H9 (cell line): ENCODE data around the gene ERRFI1. TPM values are rescaled to one million over a fixed set of nuclear protein-coding genes. Genes with fewer than 3 reads are reported as not detected.

Experiments
- DNase-seq: peaks from one replicate; pipeline ENCODE4 v3.0.0-alpha.2; 2017
- H2AFZ ChIP-seq: one replicate; pipeline ENCODE4 v1.6.1; 2013; ENCODE audit warnings: mild to moderate bottlenecking, low read length, control low read depth, moderate library complexity
- H2AK5ac ChIP-seq: 2 replicates; pipeline ENCODE4 v1.6.1; 2013; ENCODE audit warnings: low read length, control low read depth, mixed read lengths; ENCODE audit not compliant: insufficient read length
- H2BK120ac ChIP-seq: one replicate; pipeline ENCODE4 v1.6.1; 2013; ENCODE audit warnings: low read depth, mild to moderate bottlenecking, low read length, control low read depth, inconsistent platforms; ENCODE audit not compliant: poor library complexity, severe bottlenecking
- H2BK12ac ChIP-seq: 2 replicates; pipeline ENCODE4 v1.6.1; 2013; ENCODE audit warnings: low read length, control low read depth, mixed read lengths, low read depth; ENCODE audit not compliant: insufficient read length
- H2BK15ac ChIP-seq: 2 replicates; pipeline ENCODE4 v1.6.1; 2013; ENCODE audit warnings: low read depth, low read length, control low read depth
- H2BK20ac ChIP-seq: one replicate; pipeline ENCODE4 v1.6.1; 2013; ENCODE audit warnings: low read depth, mild to moderate bottlenecking, low read length, control low read depth, inconsistent platforms; ENCODE audit not compliant: poor library complexity, severe bottlenecking
- H2BK5ac ChIP-seq: 2 replicates; pipeline ENCODE4 v1.6.1; 2013; ENCODE audit warnings: low read length, control low read depth, mixed read lengths; ENCODE audit not compliant: insufficient read length
- H3K14ac ChIP-seq: 2 replicates; pipeline ENCODE4 v1.6.1; 2013; ENCODE audit warnings: low read length, control low read depth; ENCODE audit not compliant: insufficient read depth
- H3K18ac ChIP-seq: 2 replicates; pipeline ENCODE4 v1.6.1; 2013; ENCODE audit warnings: low read depth, mild to moderate bottlenecking, mixed read lengths, low read length, control low read depth; ENCODE audit not compliant: insufficient read length
- H3K23ac ChIP-seq: 2 replicates; pipeline ENCODE4 v1.6.1; 2013; ENCODE audit warnings: low read length, control low read depth, mixed read lengths, low read depth; ENCODE audit not compliant: insufficient read length
- H3K23me2 ChIP-seq: 2 replicates; pipeline ENCODE4 v1.6.1; 2013; ENCODE audit warnings: low read depth, mild to moderate bottlenecking, mixed read lengths, low read length, control low read depth; ENCODE audit not compliant: insufficient read length, poor library complexity, severe bottlenecking
- H3K27ac ChIP-seq: 2 replicates; pipeline ENCODE4 v1.5.1; 2013; ENCODE audit warnings: low read length, control low read depth, mixed read lengths, low read depth; ENCODE audit not compliant: insufficient read length
- H3K27me3 ChIP-seq: 2 replicates; pipeline ENCODE4 v1.6.1; 2013; ENCODE audit warnings: low read length, control low read depth, inconsistent platforms; ENCODE audit not compliant: insufficient read depth
- H3K4ac ChIP-seq: 2 replicates; pipeline ENCODE4 v1.6.1; 2013; ENCODE audit warnings: low read depth, mild to moderate bottlenecking, control low read depth, inconsistent platforms, low read length, moderate library complexity
- H3K4me1 ChIP-seq: 2 replicates; pipeline ENCODE4 v1.6.1; 2013; ENCODE audit warnings: low read length, control low read depth, inconsistent platforms; ENCODE audit not compliant: insufficient read depth
- H3K4me2 ChIP-seq: 2 replicates; pipeline ENCODE4 v1.6.1; 2013; ENCODE audit warnings: low read length, control low read depth, mixed read lengths; ENCODE audit not compliant: insufficient read length, insufficient read depth
- H3K56ac ChIP-seq: 2 replicates; pipeline ENCODE4 v1.6.1; 2013; ENCODE audit warnings: low read depth, mild to moderate bottlenecking, mixed read lengths, low read length, control low read depth; ENCODE audit not compliant: insufficient read length
- H3K79me1 ChIP-seq: 2 replicates; pipeline ENCODE4 v1.6.1; 2013; ENCODE audit warnings: low read depth, mild to moderate bottlenecking, moderate library complexity, low read length, control low read depth, inconsistent platforms; ENCODE audit not compliant: insufficient read depth, poor library complexity, severe bottlenecking
- H3K79me2 ChIP-seq: 2 replicates; pipeline ENCODE4 v1.6.1; 2013; ENCODE audit warnings: low read length, control low read depth, inconsistent platforms; ENCODE audit not compliant: insufficient read depth
- H3K9ac ChIP-seq: 2 replicates; pipeline ENCODE4 v1.6.1; 2013; ENCODE audit warnings: low read length, control low read depth, mixed read lengths; ENCODE audit not compliant: insufficient read length; ENCODE audit errors: extremely low read depth
- H3K9me3 ChIP-seq: one replicate; pipeline ENCODE4 v1.6.1; 2013; ENCODE audit warnings: low read depth, low read length, inconsistent platforms; ENCODE audit not compliant: control insufficient read depth
- H3T11ph ChIP-seq: one replicate; pipeline ENCODE4 v1.6.1; 2013; ENCODE audit warnings: mild to moderate bottlenecking, low read length, control low read depth, inconsistent platforms
- H4K20me1 ChIP-seq: one replicate; pipeline ENCODE4 v1.6.1; 2013; ENCODE audit not compliant: control insufficient read depth, insufficient read length, insufficient read depth
- H4K5ac ChIP-seq: 2 replicates; pipeline ENCODE4 v1.6.1; 2013; ENCODE audit warnings: low read depth, mild to moderate bottlenecking, mixed read lengths, low read length, control low read depth; ENCODE audit not compliant: insufficient read length
- H4K8ac ChIP-seq: replicated peaks from 2 replicates; pipeline ENCODE4 v1.6.1; 2013; ENCODE audit warnings: low read length, control low read depth, mixed read lengths, low read depth; ENCODE audit not compliant: insufficient read length
- H4K91ac ChIP-seq: 2 replicates; pipeline ENCODE4 v1.6.1; 2013; ENCODE audit warnings: low read depth, mild to moderate bottlenecking, moderate library complexity, mixed read lengths, low read length, control low read depth; ENCODE audit not compliant: insufficient read length
- H3K27ac Mint-ChIP-seq, 3 experiments: 2 replicates in 2 of 3; 3 replicates in 1 of 3; pipeline ENCODE4 v1.8.0; 2020 to 2021; ENCODE audit warnings: mixed read lengths in 3 of 3, mild to moderate bottlenecking in 1 of 3, moderate library complexity in 1 of 3
- H3K27me3 Mint-ChIP-seq: 2 replicates; pipeline ENCODE4 v1.8.0; 2021; ENCODE audit warnings: low read depth, mild to moderate bottlenecking, moderate library complexity, mixed read lengths
- H3K36me3 Mint-ChIP-seq, 3 experiments: 2 replicates in 2 of 3; 3 replicates in 1 of 3; pipeline ENCODE4 v1.8.0; 2020 to 2021; ENCODE audit warnings: low read depth in 3 of 3, mixed read lengths in 3 of 3; ENCODE audit not compliant: insufficient read depth in 1 of 3
- H3K4me1 Mint-ChIP-seq, 2 experiments: 2 replicates each; pipeline ENCODE4 v1.8.0; 2020; ENCODE audit warnings: mixed read lengths in 2 of 2
- H3K4me3 Mint-ChIP-seq, 2 experiments: 2 replicates in 1 of 2; 3 replicates in 1 of 2; pipeline ENCODE4 v1.8.0; 2020 to 2021; ENCODE audit warnings: mild to moderate bottlenecking in 2 of 2, mixed read lengths in 2 of 2, moderate library complexity in 1 of 2
- H3K9me3 Mint-ChIP-seq, 2 experiments: 2 replicates in 1 of 2; 3 replicates in 1 of 2; pipeline ENCODE4 v1.8.0; 2020; ENCODE audit warnings: mild to moderate bottlenecking in 2 of 2, mixed read lengths in 2 of 2, moderate library complexity in 1 of 2
- WGBS: extraction: QIAGEN DNeasy Blood & Tissue Kit; methylation state at CpG from one replicate; pipeline ENCODE4 v1.1.7; 2013; ENCODE audit warnings: missing lambda C conversion rate, low lambda C conversion rate, mixed read lengths; ENCODE audit not compliant: insufficient read length; ENCODE audit errors: extremely low coverage; 5-methylcytosine and 5-hydroxymethylcytosine counted together
- total RNA-seq: library from RNA; stranded (reverse); gene quantifications from 2 replicates; pipeline ENCODE4 v1.2.1, GENCODE V29; 2021
- TF ChIP-seq, protein P1 (sequence below): fragments of 200-600 bp; sonication (generic); conservative IDR thresholded peaks from 3 replicates; pipeline ENCODE4 v1.8.0; 2021; ENCODE audit warnings: antibody characterized with exemption, mild to moderate bottlenecking

The ERRFI1 gene
- total RNA-seq, 1 experiment from 2014 or later = 20.8 TPM

DNA sequence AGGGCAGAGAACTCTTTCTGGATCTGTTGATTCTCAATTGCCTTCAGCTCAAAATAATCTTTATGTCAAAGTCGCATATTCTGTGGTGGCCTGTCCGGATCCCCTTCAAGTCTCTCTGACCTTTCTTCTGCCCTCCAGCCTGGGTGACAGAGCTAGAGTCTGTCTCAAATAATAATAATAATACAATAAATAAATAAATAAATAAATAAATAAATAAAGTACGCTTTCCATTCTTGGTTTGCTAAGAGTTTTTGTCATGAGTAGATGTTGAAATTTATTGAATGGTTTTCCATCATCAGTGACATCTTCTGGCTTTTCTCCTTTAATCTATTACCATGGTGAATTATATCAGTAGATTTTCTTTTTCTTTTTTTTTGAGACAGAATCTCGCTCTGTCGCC is 30.7 kb downstream of the ERRFI1 start:
- Mint-ChIP-seq H3K4me3 (no peak overlapping the region), H3K36me3 (peaks cover 9 to 17% (median 16%) of the 10 kb centered on the region in 3 experiments), H3K4me1 (peaks cover 13 to 40% of the 10 kb centered on the region in 2 experiments), H3K27me3 (no peaks in the 10 kb centered on the region; the same call in 1 of the 2 replicates), H3K9me3 (peaks cover 3 to 7% of the 10 kb centered on the region in 2 experiments; a peak in 4 of 5 replicates), H3K27ac (no peak overlapping the region)
- Histone ChIP-seq H3K18ac (no peak overlapping the region), H4K20me1 (peaks cover under 1% of the 10 kb centered on the region), H3K9me3 (no peaks in the 10 kb centered on the region), H3K56ac (no peak overlapping the region), H3K23me2 (no peaks in the 10 kb centered on the region), H3K23ac (no peak overlapping the region), H2BK20ac (peak overlapping the region; percentile 96), H4K8ac (no peak overlapping the region), H3K27ac (no peak overlapping the region), H3T11ph (no peak overlapping the region), H3K14ac (no peak overlapping the region), H2AFZ (no peak overlapping the region), H4K5ac (no peak overlapping the region), H2BK5ac (no peak overlapping the region), H2BK12ac (no peak overlapping the region), H3K4me2 (no peak overlapping the region), H2AK5ac (no peak overlapping the region), H4K91ac (no peak overlapping the region), H3K9ac (no peak overlapping the region), H3K4me1 (no peaks in the 10 kb centered on the region), H3K79me2 (no peaks in the 10 kb centered on the region), H2BK15ac (no peak overlapping the region), H3K79me1 (no peaks in the 10 kb centered on the region), H3K4ac (no peak overlapping the region), H2BK120ac (no peak overlapping the region), H3K27me3 (no peaks in the 10 kb centered on the region)
- WGBS = no CpG with 5 or more reads among the region's 5 CpGs
- DNase-seq = no peak
- TF ChIP-seq, protein P1, sequence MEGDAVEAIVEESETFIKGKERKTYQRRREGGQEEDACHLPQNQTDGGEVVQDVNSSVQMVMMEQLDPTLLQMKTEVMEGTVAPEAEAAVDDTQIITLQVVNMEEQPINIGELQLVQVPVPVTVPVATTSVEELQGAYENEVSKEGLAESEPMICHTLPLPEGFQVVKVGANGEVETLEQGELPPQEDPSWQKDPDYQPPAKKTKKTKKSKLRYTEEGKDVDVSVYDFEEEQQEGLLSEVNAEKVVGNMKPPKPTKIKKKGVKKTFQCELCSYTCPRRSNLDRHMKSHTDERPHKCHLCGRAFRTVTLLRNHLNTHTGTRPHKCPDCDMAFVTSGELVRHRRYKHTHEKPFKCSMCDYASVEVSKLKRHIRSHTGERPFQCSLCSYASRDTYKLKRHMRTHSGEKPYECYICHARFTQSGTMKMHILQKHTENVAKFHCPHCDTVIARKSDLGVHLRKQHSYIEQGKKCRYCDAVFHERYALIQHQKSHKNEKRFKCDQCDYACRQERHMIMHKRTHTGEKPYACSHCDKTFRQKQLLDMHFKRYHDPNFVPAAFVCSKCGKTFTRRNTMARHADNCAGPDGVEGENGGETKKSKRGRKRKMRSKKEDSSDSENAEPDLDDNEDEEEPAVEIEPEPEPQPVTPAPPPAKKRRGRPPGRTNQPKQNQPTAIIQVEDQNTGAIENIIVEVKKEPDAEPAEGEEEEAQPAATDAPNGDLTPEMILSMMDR = no peak
